D721Med (cell line): ENCODE data around the gene TOPORS.

Experiments used
- DNase-seq: peaks from one replicate; pipeline ENCODE4 v3.0.0; 2011; ENCODE audit warnings: low spot score; ENCODE audit not compliant: insufficient read length
- FAIRE-seq: peaks from 2 replicates; lab custom pipeline; 2011; peaks lifted over from hg19 to GRCh38; lab: Jason Lieb, UNC
- TF ChIP-seq, protein P1 (sequence below): IDR thresholded peaks from 2 replicates; pipeline ENCODE4 v1.5.1; 2012; ENCODE audit warnings: mild to moderate bottlenecking, control low read depth; ENCODE audit not compliant: insufficient read depth; ENCODE audit errors: missing control alignments

The TOPORS gene

DNA sequence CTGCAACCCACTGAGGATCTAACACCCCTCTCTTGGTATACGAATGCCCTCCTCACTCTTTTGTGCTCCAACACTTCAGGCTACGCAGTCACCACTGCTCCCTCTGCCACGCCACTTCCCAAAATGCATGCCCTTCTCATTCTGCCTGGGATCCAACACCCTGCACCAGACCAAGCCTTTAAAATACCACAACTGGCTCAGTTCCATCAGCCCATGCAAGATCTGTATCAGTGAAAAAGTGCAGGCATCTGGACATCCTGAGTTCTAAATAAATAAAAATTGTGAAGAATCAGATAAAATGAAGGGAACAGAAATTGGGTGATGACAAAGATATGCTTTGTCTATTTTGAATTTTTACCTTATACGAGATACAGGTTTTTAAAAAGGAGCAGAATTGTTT is 17.9 kb upstream of the TOPORS start:
- FAIRE-seq (no peak), DNase-seq (no peak)
- TF ChIP-seq, protein P1, sequence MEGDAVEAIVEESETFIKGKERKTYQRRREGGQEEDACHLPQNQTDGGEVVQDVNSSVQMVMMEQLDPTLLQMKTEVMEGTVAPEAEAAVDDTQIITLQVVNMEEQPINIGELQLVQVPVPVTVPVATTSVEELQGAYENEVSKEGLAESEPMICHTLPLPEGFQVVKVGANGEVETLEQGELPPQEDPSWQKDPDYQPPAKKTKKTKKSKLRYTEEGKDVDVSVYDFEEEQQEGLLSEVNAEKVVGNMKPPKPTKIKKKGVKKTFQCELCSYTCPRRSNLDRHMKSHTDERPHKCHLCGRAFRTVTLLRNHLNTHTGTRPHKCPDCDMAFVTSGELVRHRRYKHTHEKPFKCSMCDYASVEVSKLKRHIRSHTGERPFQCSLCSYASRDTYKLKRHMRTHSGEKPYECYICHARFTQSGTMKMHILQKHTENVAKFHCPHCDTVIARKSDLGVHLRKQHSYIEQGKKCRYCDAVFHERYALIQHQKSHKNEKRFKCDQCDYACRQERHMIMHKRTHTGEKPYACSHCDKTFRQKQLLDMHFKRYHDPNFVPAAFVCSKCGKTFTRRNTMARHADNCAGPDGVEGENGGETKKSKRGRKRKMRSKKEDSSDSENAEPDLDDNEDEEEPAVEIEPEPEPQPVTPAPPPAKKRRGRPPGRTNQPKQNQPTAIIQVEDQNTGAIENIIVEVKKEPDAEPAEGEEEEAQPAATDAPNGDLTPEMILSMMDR = no peak

DNA sequence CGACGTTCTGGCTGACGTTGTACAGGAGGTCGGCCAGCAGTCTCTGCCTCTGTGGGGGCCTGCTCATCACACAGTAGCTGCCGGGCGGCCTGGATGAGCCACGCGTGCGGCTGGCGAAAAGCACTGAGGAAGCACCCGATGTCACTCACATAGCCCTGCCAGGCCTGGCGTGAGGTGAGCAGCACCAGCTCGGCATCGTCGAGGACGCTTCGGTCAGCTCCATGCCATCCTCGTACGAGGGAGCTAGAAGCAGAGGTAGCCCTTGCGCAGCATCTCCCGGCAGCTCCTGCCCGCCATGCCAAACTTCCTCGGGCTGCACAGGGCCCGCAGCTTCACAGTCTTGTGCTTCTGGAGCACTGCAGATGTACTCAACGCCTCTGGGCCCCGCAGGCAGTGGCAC is 14.4 kb upstream of the TOPORS start:
- TF ChIP-seq, protein P1 = no peak
- DNase-seq (no peak), FAIRE-seq (no peak)

DNA sequence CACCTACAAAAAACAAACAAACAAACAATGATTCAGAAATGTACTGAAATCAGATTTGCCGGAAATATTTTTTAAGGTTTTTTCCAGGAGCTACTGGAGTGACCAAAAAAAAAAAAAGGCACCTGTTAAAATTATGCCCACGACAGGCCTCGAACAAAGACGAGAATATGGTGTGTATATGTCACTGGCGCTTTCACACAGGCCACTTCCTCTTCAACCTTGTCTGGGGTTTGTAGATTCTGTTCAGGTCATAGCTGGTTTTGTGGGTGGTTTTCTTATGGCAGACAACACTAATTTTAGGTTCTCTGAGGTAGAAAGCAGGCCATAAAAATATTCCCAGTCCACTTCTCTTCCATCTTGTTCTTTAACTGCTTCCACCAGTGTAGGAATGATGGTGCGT is 13.6 kb upstream of the TOPORS start:
- TF ChIP-seq, protein P1 = no peak
- no peak for DNase-seq
- FAIRE-seq = no peak

DNA sequence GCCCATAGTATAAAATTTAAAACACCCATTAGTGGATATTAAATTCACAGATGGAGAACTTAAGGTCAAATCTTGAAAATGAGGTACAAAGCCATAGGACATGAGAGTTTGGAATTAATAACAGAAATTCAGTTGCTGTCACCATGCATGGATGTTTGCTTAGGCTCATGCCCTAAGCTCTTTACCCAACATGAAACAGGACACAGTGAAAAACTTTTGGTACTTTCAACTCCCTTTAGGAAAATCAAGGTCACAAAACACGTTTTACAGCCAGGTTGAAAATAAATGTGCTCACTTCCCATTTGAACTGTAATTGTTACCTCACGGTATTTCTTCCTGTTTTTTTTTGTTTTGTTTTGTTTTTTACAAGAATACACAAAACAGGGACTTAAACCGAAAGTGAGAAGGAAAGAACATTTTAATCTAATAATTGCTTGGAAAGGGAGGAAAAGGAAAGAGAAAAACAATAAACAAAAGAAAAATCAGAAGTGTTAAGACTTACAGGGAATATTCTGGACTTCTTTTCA is 6.1 kb upstream of the TOPORS start:
- FAIRE-seq (no peak), DNase-seq (no peak)
- TF ChIP-seq, protein P1 = no peak

DNA sequence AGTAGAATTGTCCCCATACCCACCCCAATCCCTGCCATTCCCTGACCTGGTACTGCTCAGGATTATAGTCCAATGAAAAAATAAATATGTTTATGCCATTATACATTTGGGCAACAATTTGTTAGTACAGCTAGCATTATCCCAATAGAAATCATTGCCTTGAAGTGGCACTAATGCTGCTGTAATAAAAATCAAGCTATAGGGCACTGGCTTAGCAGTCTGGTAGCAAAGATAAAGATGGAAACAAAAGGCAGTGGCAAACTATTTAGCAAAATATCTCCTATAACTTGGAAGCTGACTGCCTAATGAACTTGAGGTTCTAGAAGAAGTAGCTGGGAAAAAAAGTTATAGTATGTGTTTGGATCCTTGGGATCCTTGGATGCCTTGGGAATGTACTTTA is 2.2 kb upstream of the TOPORS start:
- TF ChIP-seq, protein P1 = no peak
- DNase-seq (no peak), FAIRE-seq (no peak)

DNA sequence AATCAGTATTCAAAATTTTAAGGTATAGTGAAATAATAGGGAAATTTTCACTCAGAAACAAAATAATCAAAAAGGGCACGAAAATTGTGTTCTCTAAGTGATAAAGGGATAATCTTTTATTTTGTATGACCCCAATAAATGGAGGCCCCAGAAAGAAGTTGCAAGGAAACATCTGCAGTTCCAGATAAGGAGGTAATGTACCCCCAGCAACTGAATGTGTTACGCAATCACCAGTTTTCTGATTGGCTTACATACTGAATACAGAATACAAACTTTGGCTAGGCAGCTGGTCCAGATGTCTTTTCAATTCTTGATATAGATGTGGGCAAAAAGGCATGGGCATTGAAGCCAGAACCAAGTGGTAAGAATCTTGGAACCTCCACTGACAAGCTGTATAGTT is 1.7 kb upstream of the TOPORS start:
- DNase-seq = no peak
- TF ChIP-seq, protein P1 = no peak
- FAIRE-seq = no peak

DNA sequence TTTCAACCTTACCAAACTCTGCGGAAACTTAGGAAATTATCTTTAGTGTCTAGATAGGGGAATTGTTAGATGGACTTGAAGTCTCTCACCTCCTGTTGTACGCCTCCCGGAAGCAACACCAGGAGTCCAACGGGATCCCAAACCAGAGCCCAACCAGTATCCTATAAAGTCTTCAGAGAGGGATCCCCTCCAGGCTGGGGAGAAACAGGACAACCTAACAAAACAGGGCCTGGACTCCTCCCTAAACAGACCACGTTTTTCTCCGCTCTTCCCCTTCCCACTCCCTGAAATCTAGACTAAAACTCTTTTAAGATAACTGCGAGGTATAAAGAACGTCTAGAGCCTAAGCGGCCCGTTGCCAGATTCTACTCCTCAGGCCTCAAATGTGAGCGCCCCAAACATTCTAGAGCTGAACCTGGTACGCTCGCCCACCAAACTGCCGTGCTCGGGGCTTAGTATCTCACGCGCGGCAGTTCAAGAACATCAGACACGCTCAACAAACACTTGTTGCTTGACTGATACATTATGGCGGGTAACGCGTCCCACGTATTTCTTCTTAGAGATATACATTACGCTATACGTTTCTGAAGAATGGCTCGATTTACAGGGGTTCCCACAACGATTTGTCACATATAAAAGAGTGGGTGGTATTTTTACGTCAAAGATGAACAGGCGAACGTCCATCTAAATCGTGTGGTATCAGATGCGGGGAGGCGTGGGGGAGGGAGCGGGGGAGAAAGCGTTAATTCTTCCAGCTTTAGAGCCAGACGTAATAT is 922 bp downstream of the TOPORS start:
- no peak for FAIRE-seq
- DNase-seq = no peak
- TF ChIP-seq, protein P1 = no peak
